IPS DF 6.9 (cell line): ENCODE data around the gene CCDC149.

ENCODE experiments used
- DNase-seq: peaks from one replicate; pipeline ENCODE4 v3.0.0-alpha.2; 2013; ENCODE audit warnings: low read depth, low spot score
- H3K27ac ChIP-seq: one replicate; pipeline ENCODE4 v1.5.1; 2013; ENCODE audit warnings: low read length, control low read depth
- H3K27me3 ChIP-seq: 2 replicates; pipeline ENCODE4 v1.6.1; 2013; ENCODE audit warnings: mild to moderate bottlenecking, low read length; ENCODE audit not compliant: control insufficient read depth, insufficient read depth
- H3K36me3 ChIP-seq: 2 replicates; pipeline ENCODE4 v1.6.1; 2013; ENCODE audit warnings: low read length; ENCODE audit not compliant: control insufficient read depth, insufficient read depth
- H3K4me1 ChIP-seq: 2 replicates; pipeline ENCODE4 v1.6.1; 2013; ENCODE audit warnings: low read length; ENCODE audit not compliant: control insufficient read depth, insufficient read depth
- H3K4me3 ChIP-seq: 2 replicates; pipeline ENCODE4 v1.5.1; 2013; ENCODE audit warnings: mild to moderate bottlenecking, low read length
- H3K9me3 ChIP-seq: 2 replicates; pipeline ENCODE4 v1.6.1; 2013; ENCODE audit warnings: low read length, inconsistent platforms; ENCODE audit not compliant: control insufficient read depth, insufficient read depth
- WGBS: extraction: QIAGEN DNeasy Blood & Tissue Kit; methylation state at CpG from one replicate; pipeline ENCODE4 v1.1.7; 2013; ENCODE audit warnings: mixed read lengths, missing lambda C conversion rate; ENCODE audit not compliant: insufficient read length, insufficient coverage; 5-methylcytosine and 5-hydroxymethylcytosine counted together

CCDC149 gene

GRCh38 chr4:24865401-24865800 is 47.4 kb downstream of the CCDC149 start:
- no CpG with 5 or more reads among the region's 4 CpGs for WGBS
- Histone ChIP-seq H3K36me3 (no peaks in the 10 kb centered on the region), H3K9me3 (no peaks in the 10 kb centered on the region; the same call in none of the 2 replicates), H3K4me3 (no peak overlapping the region), H3K27me3 (no peaks in the 10 kb centered on the region), H3K4me1 (peaks cover 1% of the 10 kb centered on the region; the same call in 1 of the 2 replicates), H3K27ac (no peak overlapping the region)
- no peak for DNase-seq

DNA sequence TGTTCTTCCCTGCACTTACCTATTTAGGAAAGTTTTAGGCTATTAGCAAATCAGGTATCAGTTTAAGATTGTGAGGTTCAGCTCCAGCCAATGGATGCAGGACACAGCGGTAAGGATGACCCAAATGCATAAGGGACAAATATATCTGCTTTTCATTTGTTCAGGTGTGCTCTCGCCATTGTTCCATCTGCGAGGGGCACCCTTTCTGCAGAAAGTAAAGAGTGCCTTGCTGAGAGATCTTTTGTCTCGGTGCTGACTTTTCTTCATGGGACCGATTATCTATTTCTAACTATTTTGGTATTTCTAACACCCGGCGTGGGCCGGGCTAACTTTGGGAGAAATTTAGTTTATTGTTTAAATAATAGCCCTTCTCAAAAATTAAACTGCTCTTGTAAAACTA is 49.0 kb downstream of the CCDC149 start:
- peaks cover 1% of the 10 kb centered on the region; the same call in 1 of the 2 replicates for H3K4me1 ChIP-seq
- H3K9me3 ChIP-seq = no peaks in the 10 kb centered on the region; the same call in none of the 2 replicates
- DNase-seq = no peak
- no peaks in the 10 kb centered on the region for H3K36me3 ChIP-seq
- no peaks in the 10 kb centered on the region for H3K27me3 ChIP-seq
- WGBS = no CpG with 5 or more reads among the region's 8 CpGs
- H3K27ac ChIP-seq = no peak overlapping the region
- no peak overlapping the region for H3K4me3 ChIP-seq

DNA sequence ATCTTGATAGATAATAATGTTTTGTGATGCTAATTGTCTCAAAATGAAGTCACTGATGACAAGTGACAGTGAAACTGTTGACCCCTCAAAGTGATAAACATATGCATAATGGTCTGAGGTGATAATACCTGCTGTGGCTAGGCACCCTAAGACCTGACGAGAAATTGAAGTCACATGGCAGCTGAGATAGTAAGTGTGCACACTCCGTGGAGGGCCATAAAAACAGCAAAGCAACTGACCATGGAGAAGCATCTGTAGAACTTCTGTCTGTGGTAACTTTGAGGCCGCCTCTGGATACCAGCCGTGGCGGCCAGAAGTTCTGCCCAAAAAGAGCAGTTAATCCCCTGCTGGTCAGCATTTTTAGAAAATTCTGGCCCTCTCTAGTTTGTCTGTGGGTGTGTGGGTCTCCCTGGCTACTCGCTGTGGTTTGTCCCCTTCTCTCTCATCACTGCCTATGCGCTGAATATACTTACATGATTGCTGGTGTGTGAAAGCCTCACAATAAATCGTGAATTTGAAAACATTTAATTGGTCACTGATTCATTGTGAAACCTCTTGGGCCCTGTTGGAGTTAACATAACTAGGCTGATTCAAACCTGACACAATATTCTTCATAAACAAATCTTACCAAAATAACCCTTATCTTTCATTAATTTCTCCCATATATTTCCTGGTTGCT is 50.6 kb downstream of the CCDC149 start:
- DNase-seq = no peak
- H3K4me1 ChIP-seq = peaks cover under 1% of the 10 kb centered on the region; the same call in 1 of the 2 replicates
- WGBS = no CpG with 5 or more reads among the region's 8 CpGs

GRCh38 chr4:24858550-24858949 is 54.3 kb downstream of the CCDC149 start:
- Histone ChIP-seq H3K4me1 (no peaks in the 10 kb centered on the region), H3K27me3 (no peaks in the 10 kb centered on the region), H3K27ac (no peak overlapping the region), H3K4me3 (no peak overlapping the region), H3K9me3 (no peaks in the 10 kb centered on the region), H3K36me3 (no peaks in the 10 kb centered on the region)
- no peak for DNase-seq
- WGBS = no CpG with 5 or more reads among the region's 4 CpGs

More for the DNA sequence above, 50.6 kb downstream of the CCDC149 start:
- Histone ChIP-seq H3K36me3 (no peaks in the 10 kb centered on the region), H3K27ac (no peak overlapping the region), H3K27me3 (no peaks in the 10 kb centered on the region), H3K4me3 (no peak overlapping the region), H3K9me3 (no peaks in the 10 kb centered on the region; the same call in none of the 2 replicates)

- Histone ChIP-seq H3K4me3 (no peak overlapping the region), H3K4me1 (no peaks in the 10 kb centered on the region), H3K27me3 (no peaks in the 10 kb centered on the region), H3K36me3 (no peaks in the 10 kb centered on the region), H3K27ac (no peak overlapping the region), H3K9me3 (no peaks in the 10 kb centered on the region)
- DNase-seq = no peak
- no CpG with 5 or more reads among the region's 3 CpGs for WGBS
These were observed 54.8 kb downstream of the CCDC149 start for GRCh38 chr4:24858026-24858425.

DNA sequence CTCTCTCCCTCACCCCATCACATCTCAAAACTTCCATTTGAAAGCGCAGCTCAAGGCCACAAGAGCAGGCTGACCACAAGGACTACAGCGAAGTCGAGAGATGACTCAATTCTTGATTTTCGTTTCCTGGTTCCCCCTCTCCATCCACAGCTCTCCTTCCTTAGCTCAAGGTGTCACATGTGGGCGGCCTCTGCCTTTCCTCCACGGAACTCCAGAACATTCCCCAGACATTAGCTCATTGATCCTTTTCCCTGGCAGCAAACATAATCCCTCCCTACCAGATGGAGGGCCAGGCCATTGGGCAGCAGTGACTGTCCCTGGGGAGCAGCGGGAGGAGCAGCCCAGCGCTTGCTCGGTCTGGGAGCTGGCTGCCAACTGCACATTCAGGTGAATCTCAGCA is 56.3 kb downstream of the CCDC149 start:
- Histone ChIP-seq H3K27ac (no peak overlapping the region), H3K36me3 (no peaks in the 10 kb centered on the region), H3K4me3 (no peak overlapping the region), H3K4me1 (no peaks in the 10 kb centered on the region), H3K27me3 (no peaks in the 10 kb centered on the region), H3K9me3 (no peaks in the 10 kb centered on the region)
- WGBS = no CpG with 5 or more reads among the region's 9 CpGs
- DNase-seq = no peak

- H3K36me3 ChIP-seq = no peaks in the 10 kb centered on the region
- H3K4me3 ChIP-seq = no peak overlapping the region
- no peak overlapping the region for H3K27ac ChIP-seq
- no CpG with 5 or more reads among the region's 2 CpGs for WGBS
- H3K9me3 ChIP-seq = no peaks in the 10 kb centered on the region
- H3K4me1 ChIP-seq = no peaks in the 10 kb centered on the region
- no peak for DNase-seq
- no peaks in the 10 kb centered on the region for H3K27me3 ChIP-seq
These were observed 57.1 kb downstream of the CCDC149 start for GRCh38 chr4:24855741-24856140.

DNA sequence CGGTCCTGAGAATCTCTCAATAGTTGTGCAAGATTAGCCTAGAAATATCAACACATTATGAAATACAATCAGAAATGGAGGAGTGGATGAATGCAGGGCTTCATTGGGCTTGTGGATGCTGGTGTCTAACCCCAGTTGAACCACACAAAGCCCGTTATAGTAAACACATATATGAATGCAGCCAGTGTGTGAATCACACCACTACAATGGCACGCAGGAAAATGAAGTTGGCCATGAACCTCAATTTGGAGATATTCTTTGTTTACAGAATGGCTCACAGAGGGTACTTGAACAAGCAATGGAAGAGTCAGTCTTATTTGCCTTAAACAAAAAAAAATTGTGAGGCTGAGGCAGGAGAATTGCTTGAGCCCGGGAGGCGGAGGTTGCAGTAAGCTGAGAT is 59.7 kb downstream of the CCDC149 start:
- no peaks in the 10 kb centered on the region for H3K27me3 ChIP-seq
- H3K4me1 ChIP-seq = no peaks in the 10 kb centered on the region
- H3K4me3 ChIP-seq = no peak overlapping the region
- H3K9me3 ChIP-seq = no peaks in the 10 kb centered on the region
- WGBS = no CpG with 5 or more reads among the region's 5 CpGs
- no peaks in the 10 kb centered on the region for H3K36me3 ChIP-seq
- no peak for DNase-seq
- no peak overlapping the region for H3K27ac ChIP-seq

DNA sequence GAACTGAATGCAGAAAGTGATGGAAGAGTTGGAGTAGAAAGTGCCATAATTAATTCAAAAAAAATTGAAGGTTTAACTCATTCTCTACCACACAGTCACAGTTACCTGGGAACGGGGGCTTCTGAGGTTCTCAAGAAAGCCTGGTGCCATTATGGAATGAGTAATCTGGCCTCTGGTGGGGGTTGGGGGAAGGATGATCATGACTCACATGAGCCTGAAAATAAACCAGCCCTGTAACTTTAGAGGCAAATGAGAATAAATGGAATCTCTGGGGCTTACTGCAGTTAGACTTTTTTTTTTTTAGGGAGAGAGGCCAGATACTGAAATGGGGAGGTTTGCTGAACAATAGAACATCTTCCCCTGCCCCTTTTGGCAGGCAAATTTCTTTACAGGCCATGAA is 62.2 kb downstream of the CCDC149 start:
- no peaks in the 10 kb centered on the region for H3K9me3 ChIP-seq
- WGBS = no CpG with 5 or more reads among the region's 1 CpG
- H3K27me3 ChIP-seq = no peaks in the 10 kb centered on the region
- H3K4me1 ChIP-seq = no peaks in the 10 kb centered on the region
- H3K36me3 ChIP-seq = no peaks in the 10 kb centered on the region
- DNase-seq = no peak
- H3K27ac ChIP-seq = no peak overlapping the region
- H3K4me3 ChIP-seq = no peak overlapping the region

DNA sequence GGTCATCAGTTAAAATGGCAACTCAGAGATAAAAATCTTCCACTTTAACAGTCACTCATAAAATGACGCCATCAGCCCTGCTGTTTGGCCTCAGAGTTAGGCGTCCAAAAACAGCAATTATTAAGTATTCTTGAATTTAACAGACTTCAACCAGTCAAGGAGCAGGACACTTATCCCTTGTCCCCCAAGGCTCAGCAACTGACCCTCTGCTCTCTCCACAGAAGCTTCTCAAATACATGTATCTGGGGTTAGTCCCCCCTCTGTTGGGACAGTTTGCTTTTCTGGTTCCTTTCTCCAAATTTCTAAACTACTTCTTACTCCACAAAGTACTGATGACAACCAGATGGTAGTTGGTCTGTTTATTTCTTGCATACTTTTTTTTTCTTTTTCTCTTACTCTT is 63.1 kb downstream of the CCDC149 start:
- WGBS = no CpG with 5 or more reads among the region's 2 CpGs
- no peak for DNase-seq
- Histone ChIP-seq H3K4me3 (no peak overlapping the region), H3K4me1 (no peaks in the 10 kb centered on the region), H3K27me3 (no peaks in the 10 kb centered on the region), H3K9me3 (no peaks in the 10 kb centered on the region), H3K27ac (no peak overlapping the region), H3K36me3 (no peaks in the 10 kb centered on the region)

DNA sequence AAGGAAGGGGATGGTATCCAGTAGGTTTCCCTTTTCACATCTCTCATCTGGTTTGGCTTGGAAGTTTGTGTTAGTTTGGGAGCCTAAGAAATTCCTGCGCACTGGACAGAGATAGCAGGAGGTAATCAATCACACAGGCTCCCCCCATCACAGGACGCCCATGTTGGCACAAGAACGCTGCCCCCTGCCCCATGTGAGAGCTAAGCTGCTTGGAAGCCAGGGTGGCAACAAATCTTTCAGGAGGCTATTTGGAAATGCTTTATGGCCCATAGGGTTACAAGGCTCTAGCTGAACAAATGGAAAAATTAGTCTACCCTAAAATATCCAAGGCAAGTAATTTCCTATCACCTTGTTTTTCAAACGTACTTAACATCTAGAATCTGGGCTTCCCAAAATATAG is 63.5 kb downstream of the CCDC149 start:
- no peak overlapping the region for H3K27ac ChIP-seq
- H3K36me3 ChIP-seq = no peaks in the 10 kb centered on the region
- H3K4me1 ChIP-seq = no peaks in the 10 kb centered on the region
- whole genome bisulfite sequencing = no CpG with 5 or more reads among the region's 4 CpGs
- no peak for DNase-seq
- H3K4me3 ChIP-seq = no peak overlapping the region
- H3K9me3 ChIP-seq = no peaks in the 10 kb centered on the region
- no peaks in the 10 kb centered on the region for H3K27me3 ChIP-seq
